AG09309 (cell line): ENCODE measurements around the gene HK1.

ENCODE experiments used
- DNase-seq: peaks from one replicate; pipeline ENCODE4 v3.0.0-alpha.2; 2010; ENCODE audit warnings: low read depth
- H3K4me3 ChIP-seq: 2 replicates; pipeline ENCODE4 v1.5.1; 2011; ENCODE audit warnings: mild to moderate bottlenecking, low read depth, low read length, moderate library complexity; ENCODE audit not compliant: control insufficient read depth
- CTCF ChIP-seq: IDR thresholded peaks from 2 replicates; pipeline ENCODE4 v1.5.1; 2011; ENCODE audit warnings: mild to moderate bottlenecking, low read depth, low read length, inconsistent platforms; ENCODE audit not compliant: insufficient read depth, control insufficient read depth; ENCODE audit errors: missing control alignments

The HK1 gene

GRCh38 chr10:69374931-69375306, 96.6 kb downstream of the HK1 start:
- H3K4me3 ChIP-seq, result no peak overlapping the region
- no peak for TF ChIP-seq CTCF
- DNase-seq, result no peak

DNA sequence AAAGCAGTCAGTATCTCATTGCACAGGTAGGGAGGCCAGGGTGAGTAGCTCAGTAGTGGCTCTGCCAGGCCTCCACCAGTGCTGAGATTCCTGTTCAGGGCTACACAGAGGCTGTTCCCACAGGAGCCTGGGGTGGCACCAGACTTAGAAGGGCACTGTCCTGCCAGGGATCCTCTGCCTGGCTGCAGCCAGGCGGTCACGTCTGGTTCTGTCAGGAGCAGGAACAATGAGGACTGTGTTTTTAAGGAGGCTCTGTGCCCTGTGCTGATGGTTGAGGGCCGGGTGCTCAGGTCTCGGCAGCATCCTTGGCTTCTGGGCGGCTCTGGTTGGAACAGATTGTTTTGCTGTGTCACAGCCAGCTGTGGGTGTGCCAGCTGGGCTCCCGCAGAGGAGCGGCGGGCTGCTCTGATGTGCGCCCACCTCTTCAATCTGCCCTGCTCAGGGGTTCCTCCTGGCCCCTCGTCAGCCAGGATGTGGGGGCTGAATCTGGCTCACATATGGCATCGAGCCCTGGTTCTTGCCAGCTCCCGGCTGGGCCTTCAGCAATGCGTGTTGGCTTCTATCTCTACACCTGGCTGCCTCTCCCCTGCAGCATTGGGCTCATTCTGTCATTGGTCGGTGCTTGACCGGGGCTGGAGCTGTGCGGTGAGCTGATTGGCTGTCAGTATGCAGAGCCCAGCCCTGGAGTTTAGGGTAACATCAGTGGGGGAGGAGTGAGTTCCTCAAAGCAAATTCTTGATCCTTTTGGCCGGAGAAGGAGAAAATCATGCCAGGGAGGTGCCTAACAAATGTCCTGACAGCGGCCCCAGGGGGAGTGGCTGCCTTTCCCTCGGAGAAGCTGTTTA, 97.2 kb downstream of the HK1 start:
- H3K4me3 ChIP-seq, result no peak overlapping the region
- TF ChIP-seq CTCF, result no peak
- DNase-seq, result no peak

DNA sequence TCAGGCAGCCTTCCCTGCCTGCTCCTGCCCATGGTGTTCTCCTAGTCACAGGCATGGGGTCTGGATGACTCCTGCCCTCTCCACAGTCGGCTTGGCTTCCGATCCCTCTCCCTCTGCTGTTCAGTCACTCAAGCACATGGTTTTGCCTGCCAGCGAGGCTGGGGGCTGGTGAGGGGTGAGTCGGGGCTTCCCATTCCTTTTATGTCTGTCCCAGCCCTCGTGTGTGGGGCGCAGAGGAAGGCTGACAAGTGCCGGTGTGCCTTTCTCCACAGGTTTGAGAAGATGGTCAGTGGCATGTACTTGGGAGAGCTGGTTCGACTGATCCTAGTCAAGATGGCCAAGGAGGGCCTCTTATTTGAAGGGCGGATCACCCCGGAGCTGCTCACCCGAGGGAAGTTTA, 98.4 kb downstream of the HK1 start:
- no peak overlapping the region for H3K4me3 ChIP-seq
- DNase-seq, result no peak
- TF ChIP-seq CTCF, result no peak

- TF ChIP-seq CTCF, result no peak
- DNase-seq, result no peak
- H3K4me3 ChIP-seq, result no peak overlapping the region
Observed at GRCh38 chr10:69377191-69377590, 98.9 kb downstream of the HK1 start.

- TF ChIP-seq CTCF, result no peak
- H3K4me3 ChIP-seq, result no peak overlapping the region
- DNase-seq, result no peak
Observed at GRCh38 chr10:69377933-69378332, 99.6 kb downstream of the HK1 start.

- DNase-seq, result no peak
- no peak for TF ChIP-seq CTCF
- H3K4me3 ChIP-seq, result no peak overlapping the region
Observed at GRCh38 chr10:69379800-69380199, 101.5 kb downstream of the HK1 start.
